HK-2 (cell line): ENCODE measurements around the gene CCL23.
"Not testable (repeated sequence)": the region's sequence is repeated elsewhere in the genome, so short reads cannot be mapped to it uniquely, and the experiment has no call there.

ENCODE experiments used
- DNase-seq: peaks from one replicate; pipeline ENCODE4 v3.0.0-alpha.2; 2018; ENCODE audit not compliant: unreplicated experiment

The CCL23 gene, protein sequence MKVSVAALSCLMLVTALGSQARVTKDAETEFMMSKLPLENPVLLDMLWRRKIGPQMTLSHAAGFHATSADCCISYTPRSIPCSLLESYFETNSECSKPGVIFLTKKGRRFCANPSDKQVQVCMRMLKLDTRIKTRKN

DNA sequence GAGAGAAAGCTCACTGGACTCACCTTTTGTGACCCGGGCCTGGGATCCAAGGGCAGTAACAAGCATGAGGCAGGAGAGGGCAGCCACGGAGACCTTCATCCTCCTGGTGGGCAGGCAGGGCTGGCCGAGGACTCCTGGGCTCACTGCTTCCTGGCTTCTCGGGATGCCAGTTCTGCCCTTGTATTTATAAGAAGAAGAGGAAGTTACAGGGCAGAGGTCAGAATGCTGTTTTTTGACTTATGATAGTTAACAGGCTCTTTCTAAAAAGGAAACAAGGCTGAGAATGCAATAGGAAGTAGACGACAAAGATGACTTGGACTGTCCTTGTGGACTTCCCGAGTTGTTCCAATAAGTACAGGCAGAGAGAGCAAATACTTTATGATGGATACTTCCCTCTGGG, at the start of gene CCL23:
Gene CCL23, minus strand, starts transcription at position 174 of the 400 bp plus-strand sequence. Its CDS starts 75 bp downstream, at position 99.
- DNase-seq: no peak

DNA sequence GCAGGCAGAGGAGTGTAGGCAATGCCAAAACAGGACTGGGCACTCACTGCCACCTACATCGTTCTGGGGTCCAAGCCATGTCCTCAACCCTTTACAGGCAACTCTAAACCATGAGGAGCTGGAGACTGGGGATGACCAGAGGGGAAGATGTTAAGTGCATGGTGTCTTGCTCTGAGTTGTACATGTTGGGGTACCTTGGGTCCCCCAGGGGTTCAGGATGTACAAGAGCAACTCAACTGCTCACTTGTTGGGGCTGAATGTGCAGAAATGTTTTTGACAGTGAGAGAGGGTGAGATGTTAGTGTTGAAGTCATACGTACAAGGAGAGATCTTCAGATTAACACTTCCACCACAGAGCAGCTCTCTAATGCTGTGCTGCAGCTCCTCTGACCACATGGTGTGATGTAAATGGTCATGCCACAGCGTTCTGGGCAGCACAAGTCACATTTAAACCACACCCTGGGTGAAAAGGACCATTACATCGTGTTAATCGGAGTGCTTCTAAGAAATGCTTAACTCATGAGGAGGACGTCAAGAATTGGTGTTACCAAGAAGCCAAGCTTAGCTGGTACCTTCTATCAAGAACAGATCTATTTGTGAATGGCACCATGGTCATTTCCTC, 48.7 kb upstream of the CCL23 start:
- no peak for DNase-seq

DNA sequence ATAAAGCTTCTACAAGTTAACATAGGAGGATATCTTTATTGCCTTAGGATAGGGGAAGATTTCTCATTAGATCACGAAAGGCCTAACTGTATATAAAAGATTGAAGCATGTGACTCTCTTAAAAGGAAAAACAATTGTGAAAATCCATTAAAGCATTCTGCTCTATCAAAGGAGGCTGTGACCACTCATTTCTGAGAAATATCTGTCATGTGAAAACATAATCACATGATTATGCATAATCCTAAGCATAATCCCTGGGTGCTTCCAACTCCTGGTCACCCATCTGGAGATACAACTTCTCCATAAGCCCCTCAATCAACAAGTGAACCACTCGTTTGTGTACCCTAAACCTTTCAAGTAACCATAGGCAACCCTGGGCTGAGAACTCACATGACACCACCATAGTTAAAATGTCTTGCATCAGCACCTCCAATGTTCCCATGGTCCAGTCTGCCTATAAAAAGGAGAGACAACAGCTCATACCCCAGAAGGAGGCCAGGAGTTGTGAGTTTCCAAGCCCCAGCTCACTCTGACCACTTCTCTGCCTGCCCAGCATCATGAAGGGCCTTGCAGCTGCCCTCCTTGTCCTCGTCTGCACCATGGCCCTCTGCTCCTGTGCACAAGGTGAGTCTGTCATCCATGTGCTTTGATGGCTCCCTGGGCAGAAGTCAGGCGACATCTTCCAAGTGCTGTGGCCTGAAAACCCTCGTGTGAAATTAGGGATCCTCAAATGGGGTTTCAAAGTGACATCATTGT, 46.2 kb upstream of the CCL23 start, which contains the start of gene CCL18:
Gene CCL18, plus strand, starts transcription at position 487 of the 756 bp plus-strand sequence. Its CDS starts 71 bp downstream, at position 558.
- no peak for DNase-seq

DNA sequence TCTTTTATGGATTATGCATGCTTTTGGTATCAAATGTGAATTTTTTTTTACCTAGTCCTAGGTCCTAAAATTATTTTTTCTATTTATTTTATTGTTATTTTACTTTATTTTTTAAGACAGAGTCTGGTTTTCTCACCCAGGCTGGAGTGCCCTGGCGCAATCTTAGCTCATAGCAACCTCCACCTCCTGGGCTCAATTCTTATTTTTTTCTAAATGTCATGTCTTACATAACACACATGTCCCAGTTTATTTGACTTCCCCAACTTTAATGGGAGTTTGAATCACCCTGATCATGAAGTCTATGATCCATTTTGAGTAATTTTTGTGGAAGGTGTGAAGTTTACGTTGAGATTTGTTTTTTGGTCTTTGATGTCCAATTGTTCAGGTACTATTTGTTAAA, 43.0 kb upstream of the CCL23 start:
- no peak for DNase-seq

DNA sequence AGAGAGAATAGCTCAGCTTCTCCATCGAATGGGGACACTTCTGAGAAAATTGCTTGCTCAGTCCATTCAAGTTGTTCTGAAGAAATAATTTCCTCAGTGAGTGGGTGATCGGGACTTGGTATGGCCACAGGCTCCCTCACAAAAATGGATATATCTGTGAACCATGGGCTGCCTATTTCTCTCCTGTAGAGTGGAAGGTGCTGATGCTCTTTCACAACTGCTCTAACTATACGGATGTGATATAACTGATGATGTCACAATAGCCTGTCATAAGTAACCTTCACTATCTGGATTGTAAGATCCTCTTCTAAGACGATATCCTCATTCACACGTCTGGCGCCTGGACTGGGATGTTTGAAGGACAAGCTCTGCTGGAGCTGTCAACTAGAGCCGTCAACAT, 41.6 kb upstream of the CCL23 start:
- DNase-seq: no peak

DNA sequence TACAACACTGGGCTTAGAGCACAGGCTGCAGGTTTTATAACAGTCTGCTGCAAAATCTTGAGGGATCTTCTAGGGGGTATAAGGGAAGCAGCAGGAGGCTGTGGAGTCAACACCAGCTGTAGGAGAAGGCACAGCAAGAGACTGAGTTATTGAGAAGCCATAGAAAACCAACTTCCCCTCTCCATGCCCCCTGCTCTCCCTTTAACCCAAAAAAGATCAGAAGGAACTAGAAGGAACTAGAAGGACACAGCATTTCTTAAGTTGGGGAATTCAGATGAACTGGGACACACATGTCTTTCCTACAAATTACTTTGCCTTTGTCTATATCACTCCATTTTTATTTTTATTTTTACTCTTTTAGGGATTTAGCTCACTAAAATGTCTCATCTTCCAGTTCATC, 40.1 kb upstream of the CCL23 start:
- DNase-seq: no peak

DNA sequence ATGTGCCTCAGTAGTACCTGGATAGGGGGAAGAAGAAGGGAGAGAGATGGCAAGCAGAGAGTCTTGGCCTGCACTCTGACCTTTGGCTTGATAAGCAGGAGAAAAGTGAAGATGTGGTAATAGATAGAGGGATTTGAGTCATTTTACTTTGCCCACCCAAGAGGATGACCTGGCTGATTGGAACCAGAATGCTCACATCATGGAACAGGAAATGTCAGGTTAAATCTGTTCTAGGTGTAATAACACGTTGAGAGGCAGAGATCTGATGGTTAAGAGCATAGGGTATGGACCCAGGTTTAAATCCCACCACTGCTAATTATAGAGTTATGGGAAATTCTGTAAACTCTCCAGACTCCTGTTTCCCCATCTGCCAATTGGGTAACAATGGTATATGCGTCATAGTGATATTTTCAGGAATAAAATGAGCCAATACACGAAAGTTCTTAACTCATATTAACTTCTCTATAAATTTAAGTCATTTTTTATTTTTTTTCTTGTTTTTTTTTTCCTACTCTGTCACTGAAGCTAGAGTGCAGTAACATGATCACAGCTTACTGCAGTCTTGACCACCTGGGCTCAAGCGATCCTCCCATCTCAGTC, 38.2 kb upstream of the CCL23 start:
- DNase-seq: no peak

DNA sequence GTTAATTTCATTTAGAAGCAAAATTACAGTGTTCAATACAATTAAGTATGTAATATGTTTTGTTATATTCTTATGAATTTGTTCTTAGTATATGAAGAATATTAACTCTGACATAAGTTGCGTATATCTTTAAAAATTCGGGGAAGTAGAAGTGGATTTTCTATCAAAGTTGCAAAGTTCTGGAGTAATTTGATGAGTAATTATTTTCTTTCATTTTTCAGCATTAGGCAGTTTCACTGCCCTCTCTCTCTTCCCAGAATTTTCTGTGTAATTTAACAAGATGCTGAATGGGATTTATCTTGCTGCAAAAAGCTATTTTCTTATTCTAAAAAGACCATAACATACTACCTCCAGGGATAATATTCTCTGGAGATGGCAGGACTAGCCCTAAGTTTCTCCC, 37.4 kb upstream of the CCL23 start:
- DNase-seq: no peak

DNA sequence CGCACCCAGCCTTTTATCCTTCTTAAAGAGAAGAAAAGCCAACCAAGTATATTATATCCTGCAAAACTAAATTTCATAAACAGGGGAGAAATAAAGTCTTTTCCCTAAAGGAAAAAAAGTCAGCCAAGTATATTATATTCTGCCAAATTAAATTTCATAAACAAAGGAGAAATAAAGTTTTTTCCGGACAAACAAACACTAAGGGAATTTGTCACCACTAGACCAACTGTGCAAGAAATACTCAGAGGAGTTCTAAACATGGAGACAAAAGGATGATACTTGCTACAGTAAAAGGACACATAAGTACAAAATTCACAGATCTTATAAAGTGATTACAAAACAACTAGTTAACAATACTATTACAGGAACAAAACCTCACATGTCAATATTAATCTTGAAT, 31.9 kb upstream of the CCL23 start:
- no peak for DNase-seq

DNA sequence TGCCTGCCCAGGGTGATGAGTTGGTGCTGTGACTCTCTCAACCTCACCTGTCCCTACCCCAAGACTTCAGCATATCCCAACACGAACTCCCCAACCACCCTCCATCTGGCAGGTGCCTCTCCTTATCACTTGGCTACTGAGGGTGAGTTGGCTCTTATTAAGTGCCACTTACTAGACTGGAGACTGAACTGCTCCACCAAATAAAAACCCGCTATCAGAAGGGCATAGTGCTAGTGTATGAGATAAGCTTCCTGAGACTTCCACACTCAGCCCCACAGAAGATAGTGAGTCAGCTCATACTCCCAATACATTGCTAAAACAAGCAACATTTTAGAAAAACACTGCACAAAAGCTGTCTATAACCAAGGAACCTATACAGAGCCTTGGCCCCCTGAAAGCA, 30.3 kb upstream of the CCL23 start:
- no peak for DNase-seq

DNA sequence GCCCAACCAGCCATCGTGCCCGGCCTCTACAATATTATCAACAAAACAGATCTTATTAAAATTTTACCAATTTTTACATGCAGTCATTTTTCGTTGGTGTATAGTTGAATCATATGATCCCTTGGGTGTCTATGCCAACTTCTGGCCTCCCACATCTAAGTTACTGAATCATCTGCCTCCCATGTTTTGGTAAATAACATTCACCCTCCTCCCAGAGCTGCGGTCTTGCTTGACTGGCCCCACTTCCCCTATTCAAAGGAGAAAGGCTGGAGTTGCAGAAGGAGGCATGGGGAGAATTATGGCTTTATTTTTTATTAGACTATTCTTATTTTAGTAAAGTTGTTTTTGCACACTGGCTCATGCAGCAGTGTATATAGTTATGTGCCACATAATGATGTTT, 18.5 kb upstream of the CCL23 start:
- DNase-seq: no peak

DNA sequence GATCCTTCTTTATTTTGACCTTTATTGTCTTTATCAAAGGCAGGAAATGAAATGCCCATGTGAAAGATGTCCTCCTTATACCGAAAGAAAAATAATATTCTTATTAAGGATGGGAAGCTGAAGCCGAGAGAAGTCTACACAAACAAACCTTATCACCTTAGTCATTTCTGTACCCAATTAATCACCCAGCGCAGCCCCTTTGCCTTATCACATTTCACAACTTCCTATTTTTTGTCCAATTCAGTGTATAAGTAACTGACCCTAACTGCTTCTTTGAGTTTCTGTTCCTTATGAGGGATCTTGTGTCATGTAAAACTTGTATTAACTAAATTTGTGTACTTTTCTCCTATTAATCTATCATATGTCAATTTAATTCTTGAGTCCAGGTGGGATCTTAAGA, 16.4 kb upstream of the CCL23 start:
- DNase-seq: no peak

DNA sequence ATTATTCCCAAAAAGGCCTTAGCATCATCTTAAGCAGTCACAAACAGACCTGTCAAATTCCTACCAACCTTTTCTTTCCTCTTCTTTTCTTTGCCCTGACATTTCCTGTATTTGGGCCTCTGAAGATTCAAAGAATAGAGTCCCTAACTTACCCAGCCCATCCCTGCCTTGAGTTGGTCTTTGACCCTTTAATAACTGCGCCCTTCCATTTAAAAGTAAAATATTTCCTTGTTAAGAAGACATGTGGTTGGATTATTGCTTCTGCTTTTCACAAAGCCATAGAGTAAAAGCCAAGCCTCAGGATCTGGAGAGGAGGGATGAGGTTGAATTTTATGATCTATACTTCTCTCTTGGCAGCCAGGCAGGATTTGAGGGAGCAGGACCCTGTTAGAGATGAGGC, 13.2 kb upstream of the CCL23 start:
- no peak for DNase-seq

DNA sequence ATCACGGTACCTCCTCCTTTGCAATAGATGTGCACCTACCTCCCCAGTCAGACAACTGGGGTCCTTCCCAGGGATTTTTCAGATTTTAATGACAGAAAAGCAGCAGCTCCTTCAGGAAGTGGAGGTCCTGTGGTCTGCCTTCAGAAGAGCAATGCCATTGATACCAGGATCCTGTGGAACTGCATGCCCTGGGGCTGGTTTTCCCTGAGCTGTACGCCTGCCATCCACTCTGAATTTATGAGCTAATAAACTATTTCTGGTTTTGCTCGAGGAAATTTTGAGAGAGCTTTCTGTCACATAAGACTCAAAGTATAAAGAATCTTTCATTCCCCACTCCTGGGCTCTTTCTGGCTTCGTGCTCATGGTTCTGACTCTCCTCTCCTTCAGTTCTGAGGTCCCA, 10.0 kb upstream of the CCL23 start:
- DNase-seq: no peak

DNA sequence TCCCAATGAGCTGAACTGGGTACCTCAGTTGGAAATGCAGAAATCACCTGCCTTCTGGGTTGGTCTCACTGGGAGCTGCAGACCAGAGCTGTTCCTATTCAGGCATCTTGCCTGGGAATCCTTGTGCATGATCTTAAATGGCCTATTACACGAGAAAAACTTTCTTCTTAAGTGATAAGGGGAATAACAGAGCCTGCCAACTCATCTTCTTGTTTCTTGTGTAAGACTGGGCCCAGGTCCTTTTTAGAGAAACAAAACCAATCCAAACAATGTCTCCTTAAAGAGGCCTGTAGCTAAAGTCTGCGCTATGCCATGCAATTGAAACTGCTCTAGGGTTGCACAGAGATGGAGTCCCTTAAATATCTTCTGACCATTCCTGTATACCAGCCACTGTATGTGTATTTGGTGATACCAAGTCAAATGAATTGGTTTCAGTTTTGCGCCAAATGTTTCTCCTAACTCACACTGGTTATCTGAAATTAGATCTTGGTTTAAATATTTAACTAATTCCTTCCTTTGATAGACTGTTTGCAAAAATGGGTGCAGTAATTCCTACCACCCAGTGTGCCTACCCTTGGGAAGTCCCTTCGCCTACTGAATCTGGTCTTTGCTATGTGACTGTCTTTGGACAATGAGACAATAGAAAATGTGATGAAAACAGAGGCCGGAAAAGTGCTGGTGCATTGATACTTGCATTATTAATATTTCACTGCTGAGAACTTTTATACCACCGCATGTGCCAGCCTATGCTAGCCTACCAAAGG, 6.5 kb upstream of the CCL23 start:
- no peak for DNase-seq

DNA sequence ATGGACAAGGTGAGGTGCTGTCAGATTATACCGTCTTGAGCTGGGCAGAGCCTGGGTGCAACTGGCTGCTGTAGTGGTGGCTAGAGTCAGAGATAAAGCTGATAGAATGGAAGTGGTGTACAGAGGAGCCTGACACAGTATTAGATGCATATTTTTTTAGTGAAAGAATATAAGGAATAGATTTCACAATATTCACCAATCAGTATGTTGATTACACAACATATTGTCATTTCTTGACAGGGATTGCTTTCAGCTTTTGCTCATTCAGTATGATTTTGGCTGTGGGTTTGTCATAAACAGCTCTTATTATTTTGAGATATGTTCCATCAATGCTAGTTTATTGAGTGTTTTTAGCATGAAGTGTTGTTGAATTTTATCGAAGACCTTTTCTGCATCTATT, 1.7 kb upstream of the CCL23 start:
- no peak for DNase-seq

DNA sequence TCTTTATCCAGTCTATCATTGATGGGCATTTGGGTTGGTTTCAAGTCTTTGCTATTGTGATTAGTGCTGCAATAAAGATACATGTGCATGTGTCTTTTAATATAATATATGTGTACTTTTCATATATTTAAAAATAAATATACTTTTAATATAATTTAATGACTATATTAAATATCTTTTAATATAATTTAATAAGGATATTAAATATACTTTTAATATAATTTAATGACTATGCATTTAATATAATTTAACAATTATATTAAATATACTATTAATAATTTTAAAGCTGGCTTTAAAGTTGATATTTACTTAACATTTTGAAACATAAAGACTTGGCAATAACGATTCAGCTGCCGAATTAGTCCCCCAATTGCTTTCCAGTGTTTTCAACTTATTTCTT, 1.2 kb downstream of the CCL23 start:
- DNase-seq: no peak

DNA sequence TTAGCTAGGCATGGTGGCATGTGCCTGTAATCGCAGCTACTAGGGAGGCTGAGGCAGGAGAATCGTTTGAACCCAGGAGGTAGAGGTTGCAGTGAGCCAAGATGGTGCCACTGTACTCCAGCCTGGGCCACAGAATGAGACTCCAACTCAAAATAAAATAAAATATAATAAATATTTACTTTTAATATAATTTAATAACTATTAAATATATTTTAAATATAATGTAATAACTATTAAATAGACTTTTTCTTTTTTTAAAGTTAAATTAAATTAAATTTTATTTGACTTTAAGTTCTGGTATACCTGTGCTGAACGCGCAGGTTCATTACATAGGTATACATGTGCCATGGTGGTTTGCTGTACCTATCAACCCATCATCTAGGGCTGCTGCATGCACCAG, 1.9 kb downstream of the CCL23 start:
- not testable (repeated sequence) for DNase-seq

DNA sequence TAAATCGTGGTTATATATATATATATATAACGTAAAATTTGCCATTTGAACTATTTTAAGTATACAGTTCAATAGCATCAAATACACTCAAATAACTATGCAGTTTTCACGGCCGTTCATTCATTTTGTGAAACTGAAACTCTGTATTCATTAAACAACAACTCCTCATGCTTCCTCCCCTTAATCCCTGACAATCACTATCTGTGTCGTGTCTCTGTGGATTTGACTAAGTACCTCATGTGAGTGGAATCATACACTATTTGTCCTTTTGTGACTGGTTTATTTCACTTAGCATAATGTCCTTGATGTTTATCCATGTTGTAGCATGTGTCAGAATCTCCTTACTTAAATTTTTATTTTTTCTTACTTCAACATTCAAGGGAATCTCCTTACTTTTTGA, 2.8 kb downstream of the CCL23 start:
- no peak for DNase-seq

DNA sequence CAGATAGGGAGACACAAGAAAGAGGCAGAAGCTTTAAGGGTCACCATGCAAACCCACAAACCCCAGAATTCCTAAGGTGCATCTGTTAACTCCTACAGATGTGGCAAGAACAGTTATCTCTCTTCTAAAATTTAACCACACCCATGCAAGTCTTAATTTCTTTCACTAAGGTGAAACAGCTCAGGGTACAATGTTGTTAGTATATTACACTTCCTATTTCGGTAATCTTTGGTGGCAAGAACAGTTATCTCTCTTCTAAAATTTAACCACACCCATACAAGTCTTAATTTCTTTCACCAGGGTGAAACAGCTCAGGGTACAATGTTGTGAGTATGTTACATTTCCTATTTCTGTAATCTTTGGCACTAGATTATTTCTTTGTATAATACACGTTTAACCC, 6.6 kb downstream of the CCL23 start:
- no peak for DNase-seq

DNA sequence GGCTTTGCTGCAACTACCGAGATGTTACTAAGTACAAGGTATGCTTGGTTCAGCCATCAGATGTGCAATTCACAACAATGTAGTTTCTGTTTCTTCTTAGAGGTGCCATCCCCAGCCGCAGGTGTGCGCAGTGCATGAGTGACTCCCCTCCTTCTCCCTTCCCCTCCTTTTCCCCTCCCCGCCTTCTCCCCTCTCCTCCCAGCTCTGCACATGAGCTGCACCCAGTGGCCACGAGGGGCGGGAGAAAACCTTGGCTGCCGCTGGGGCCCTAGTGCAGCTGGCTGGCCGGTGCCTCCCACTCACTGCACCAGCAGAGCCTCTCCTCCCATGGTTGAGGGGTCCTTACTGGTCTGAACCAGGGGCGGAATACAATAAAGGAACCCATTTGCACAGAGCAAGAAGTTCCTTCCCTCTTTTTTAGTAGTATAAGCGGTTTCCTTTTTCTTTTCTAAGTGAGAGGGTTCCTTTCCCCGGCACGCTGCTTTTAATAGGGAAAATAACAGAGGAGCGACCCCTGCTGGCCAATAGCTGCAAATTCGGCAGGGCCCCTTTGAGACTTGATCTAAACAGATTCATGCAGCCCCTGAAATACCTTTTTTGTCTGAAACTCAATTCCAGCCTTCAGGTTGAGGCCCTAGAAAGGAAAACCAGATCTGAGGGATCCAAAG, 8.6 kb downstream of the CCL23 start:
- DNase-seq: peak; percentile 3
